Stimulated activated CD4-positive, alpha-beta T cell treated with anti-CD3 and anti-CD28 coated beads, Interleukin-2, amount 100 ng/mL, for 24 hours (primary cell): ENCODE measurements around the gene KIF5C.

Experiments
- DNase-seq, 2 donors: peaks; one replicate each; pipeline ENCODE4 v3.0.0-alpha.2; 2020

The KIF5C gene

GRCh38 chr2:149021271-149021719, 146.3 kb downstream of the KIF5C start:
- DNase-seq = no peak

GRCh38 chr2:149021761-149022160, 146.7 kb downstream of the KIF5C start:
- DNase-seq = no peak

- no peak for DNase-seq
Observed at GRCh38 chr2:149023091-149023490, 148.1 kb downstream of the KIF5C start.

DNA sequence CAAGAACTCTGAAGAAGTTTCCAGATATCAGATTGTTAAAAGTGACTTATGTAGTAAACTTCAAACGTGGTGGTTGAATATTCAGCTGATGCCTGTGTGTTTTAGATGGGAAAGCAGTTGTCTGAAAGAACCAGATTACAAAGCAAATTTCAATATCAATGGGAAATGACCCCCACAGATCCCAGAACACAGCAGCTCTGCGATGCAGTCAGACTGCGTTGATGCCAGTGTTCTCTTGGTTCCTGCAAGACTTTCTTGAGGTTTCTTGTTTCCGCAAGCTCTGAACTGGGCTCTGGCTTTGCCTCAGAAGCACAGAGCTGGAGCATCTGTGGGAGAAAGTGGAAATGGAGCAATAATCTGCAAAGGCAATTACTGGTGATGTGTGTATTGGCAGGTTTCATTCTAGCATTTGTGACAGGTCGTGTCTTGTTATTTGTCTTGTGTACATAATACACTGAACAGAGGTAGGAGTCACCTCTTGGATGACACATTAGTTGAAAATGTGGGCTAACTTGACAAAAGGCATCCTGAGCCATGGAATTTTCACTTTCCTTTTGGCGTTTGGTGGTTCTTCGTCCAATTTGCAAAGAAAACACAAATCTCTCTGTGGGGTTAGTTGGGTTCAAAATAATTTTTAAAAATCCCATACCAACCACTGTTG, 152.7 kb downstream of the KIF5C start:
- DNase-seq = no peak

DNA sequence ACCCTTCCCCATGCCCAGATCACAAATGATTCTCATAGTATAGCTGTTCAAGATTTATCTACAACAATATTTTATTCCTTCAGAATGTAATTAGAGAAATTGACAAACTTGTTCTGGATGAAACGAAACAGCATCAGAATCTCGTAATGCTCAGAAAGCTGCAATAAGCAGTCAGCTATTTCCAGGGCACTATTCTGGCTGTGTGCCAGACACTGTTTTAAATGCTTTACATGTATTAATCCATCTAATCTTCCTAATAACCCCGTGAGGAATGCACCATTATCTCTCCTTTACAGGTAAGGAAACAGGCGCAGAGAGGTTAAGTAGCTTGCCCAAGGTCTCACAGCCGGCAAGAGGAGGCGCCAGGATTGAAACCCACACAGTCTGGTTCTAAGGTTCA, 153.3 kb downstream of the KIF5C start:
- no peak for DNase-seq

- DNase-seq = no peak
Observed at GRCh38 chr2:149028891-149029290, 153.9 kb downstream of the KIF5C start.

DNA sequence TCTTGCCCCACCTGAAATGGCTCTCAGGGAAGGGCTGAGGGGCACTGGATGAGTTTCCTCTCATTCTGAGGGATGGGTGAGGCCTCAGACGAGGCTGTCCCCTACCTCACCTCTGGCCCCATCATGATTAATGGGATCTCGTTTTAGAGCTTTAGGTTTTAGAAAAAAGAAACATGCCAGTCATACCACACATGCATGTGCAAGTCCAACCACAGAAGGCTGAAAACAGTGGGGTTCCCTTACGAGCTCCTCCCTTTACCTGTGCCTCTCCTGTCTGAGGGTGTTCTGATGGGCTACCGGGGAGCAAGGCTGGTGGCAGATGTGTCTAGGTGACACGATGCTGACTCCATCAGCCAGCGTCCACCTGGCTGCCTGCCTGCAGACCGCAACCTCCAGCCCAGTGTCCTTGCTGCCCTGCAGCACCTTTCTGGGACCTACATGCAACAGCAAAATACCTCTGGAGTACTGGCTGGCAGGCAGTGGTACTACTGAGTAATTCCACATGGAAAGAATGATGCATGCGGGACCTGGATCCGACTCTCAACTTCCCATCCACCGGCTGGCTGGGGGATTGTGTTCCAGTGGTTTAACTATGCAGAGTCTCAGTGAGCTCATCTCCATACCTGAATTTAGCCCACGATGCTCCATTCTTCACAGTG, 154.4 kb downstream of the KIF5C start:
- DNase-seq = no peak

DNA sequence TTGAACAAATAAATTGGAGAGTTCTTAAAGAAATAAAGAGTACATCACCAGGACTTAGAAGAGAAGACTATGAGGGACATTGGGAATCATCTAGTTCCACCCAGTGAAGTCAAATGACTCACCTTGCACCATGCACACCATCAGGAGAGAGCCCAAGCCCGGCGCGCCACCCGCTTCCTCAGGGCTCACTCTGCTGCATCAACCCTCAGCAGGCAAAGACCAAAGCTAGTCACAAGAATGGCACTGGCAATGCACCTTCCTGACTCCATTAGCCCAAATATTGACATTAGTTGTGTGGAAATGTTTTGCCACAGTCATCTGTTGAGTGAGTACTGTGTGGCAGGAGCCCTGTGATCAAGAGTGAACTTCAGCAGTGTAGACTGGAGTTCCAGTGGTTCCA, 156.4 kb downstream of the KIF5C start:
- no peak for DNase-seq

GRCh38 chr2:149033716-149034115, 158.7 kb downstream of the KIF5C start:
- DNase-seq = no peak

DNA sequence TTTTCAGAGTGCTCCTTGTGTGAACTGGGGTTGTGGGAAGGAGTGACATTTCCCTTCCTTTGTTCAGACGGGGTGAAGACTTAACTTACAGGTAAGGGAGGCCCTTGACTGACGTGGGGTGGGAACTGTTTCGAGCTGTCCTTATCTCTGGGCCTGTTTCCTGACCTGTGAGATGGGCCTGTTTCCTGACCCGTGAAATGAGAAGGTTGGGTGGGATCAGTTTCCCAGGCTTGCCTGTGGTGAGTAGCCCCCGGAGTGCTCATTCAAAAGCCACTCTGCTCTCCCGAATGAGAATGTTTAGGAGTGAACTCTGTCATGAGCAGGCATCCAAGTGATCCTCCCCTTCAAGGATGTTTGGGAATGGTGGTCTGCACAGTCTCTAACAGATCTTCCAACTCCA, 159.4 kb downstream of the KIF5C start:
- DNase-seq = no peak

DNA sequence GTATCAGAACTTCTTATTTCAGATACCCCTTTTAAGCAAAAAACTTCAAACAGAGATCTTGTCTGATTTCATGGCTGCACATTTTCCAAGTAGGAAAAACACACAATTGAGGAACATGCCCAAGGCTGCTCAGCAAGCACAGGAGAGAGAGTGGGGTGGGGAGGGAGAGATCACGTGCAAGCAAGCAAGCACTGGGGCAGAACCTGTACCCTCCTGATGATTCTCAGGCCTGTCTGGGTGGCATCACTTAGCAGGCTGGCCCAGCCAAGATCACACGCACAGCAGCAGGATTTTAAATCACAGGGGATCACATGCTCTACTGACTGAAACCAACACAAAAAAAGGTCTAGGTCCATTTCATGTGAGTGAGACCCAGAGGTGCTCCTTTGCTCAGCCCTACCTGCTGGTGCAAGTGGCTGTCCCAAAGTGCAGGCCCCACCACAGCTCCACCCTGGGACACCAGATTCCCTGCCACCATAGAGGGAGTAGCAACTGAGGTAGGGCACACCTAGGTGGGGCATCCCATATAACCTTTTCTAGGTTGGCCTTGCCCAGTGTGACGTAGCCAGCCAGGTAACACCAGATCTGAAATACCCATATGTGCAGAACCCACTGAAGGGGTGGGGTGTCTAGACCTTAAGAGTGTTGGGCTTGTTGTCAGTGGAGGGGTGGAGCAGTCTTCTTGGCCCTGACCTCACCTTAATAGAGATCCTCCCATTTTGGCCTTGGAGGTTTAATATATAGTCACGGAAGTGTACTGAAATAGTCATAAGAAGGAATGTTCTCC, 161.7 kb downstream of the KIF5C start:
- DNase-seq = no peak

DNA sequence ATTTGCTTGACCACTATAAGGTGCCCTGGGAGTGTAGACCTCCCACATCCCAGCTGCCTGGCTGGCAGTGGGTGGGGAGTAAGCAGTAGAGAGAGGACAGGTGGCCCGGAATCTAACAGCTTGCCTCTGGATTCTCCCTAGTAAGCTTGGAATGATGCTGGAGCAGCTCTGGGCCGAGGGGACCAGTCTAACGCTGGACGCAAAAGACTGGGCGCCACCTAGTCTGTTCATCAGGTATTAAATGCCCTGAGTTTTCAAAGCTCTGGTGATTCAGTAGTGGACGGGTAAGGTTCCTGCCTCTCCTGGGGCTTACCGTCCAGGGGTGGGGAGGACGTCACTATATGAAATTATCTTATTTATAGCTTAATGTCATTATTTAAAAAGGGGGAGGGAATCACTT, 162.8 kb downstream of the KIF5C start:
- DNase-seq = no peak

DNA sequence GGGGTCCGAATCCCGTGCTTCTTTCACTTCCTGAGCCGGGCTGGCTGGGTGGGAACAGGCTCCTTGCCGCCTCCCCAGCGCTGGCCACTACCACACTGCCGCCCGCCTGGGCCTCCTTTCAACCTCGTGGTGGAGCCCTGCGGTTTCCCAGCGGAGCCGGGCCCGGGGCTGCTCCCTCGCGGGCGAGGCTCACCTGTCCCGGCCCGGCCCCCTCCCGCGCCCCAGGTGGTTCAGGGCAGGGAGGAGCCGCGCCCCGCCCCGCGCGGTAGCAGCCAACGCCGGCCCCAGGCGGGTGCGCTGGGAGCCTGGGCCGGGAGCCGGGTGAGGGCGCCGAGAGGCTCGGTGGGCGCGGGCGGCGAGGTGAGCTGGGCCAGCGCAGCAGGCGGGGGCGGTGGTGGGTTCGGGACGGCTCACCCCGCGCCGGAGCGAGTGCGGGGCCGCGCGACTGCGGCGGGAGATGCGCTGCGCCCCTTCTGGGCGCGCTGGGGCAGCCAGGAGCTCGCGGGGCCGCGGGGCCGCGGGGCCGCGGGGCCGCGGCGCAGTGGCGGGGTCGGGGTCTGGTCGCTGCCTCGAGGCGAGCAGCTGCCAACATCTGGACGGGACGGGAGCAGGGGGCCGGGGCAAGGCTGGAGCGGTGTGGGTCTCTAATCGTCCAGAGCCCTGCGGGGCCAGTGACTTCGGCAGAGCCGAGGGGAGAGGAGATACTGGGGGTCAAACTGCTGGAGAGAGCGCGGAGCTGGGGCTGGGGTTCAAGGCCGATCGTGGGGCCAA, 163.6 kb downstream of the KIF5C start, which contains the start of gene LYPD6B:
LYPD6B (plus strand) TSS at position 258 of the 771 bp plus-strand sequence. CDS start 92,250 bp downstream, outside the sequence.
- no peak for DNase-seq

GRCh38 chr2:149039213-149039724, 164.2 kb downstream of the KIF5C start:
- no peak for DNase-seq

GRCh38 chr2:149040451-149040850, 165.4 kb downstream of the KIF5C start:
- peak; percentile 55 to 71 for DNase-seq

GRCh38 chr2:149041482-149041881, 166.5 kb downstream of the KIF5C start:
- no peak for DNase-seq

GRCh38 chr2:149042881-149043280, 167.9 kb downstream of the KIF5C start:
- DNase-seq = no peak

- DNase-seq = no peak
Observed at GRCh38 chr2:149044500-149044899, 169.5 kb downstream of the KIF5C start.

- DNase-seq = no peak
Observed at GRCh38 chr2:149047118-149047517, 172.1 kb downstream of the KIF5C start.

- DNase-seq = no peak
Observed at GRCh38 chr2:149049142-149049541, 174.1 kb downstream of the KIF5C start.

GRCh38 chr2:149050188-149050587, 175.2 kb downstream of the KIF5C start:
- no peak for DNase-seq

GRCh38 chr2:149055751-149056150, 180.7 kb downstream of the KIF5C start:
- DNase-seq = no peak
